Mucosa of rectum (tissue), 2 donors: ENCODE data around the gene HLCS.

Experiments used
- H3K27ac ChIP-seq, 2 donors: one replicate each; pipeline ENCODE4 v1.7.0; 2013; ENCODE audit warnings: inconsistent platforms in 2 of 2, low read depth in 2 of 2, low read length in 2 of 2
- H3K27me3 ChIP-seq, 2 donors: one replicate each; pipeline ENCODE4 v1.7.0; 2013; ENCODE audit warnings: low read length in 2 of 2; ENCODE audit not compliant: control insufficient read depth in 2 of 2, insufficient read depth in 2 of 2
- H3K36me3 ChIP-seq, 2 donors: one replicate each; pipeline ENCODE4 v1.7.0; 2013; ENCODE audit warnings: low read length in 2 of 2; ENCODE audit not compliant: control insufficient read depth in 2 of 2, insufficient read depth in 2 of 2
- H3K4me1 ChIP-seq, 2 donors: one replicate each; pipeline ENCODE4 v1.7.0; 2013; ENCODE audit warnings: low read length in 2 of 2, mild to moderate bottlenecking in 1 of 2; ENCODE audit not compliant: control insufficient read depth in 2 of 2, insufficient read depth in 2 of 2
- H3K4me3 ChIP-seq, 2 donors: one replicate each; pipeline ENCODE4 v1.7.0; 2013; ENCODE audit warnings: low read length in 2 of 2
- H3K9ac ChIP-seq, 2 donors: one replicate each; pipeline ENCODE4 v1.7.0; 2013; ENCODE audit warnings: low read length in 2 of 2, low read depth in 1 of 2, mild to moderate bottlenecking in 1 of 2
- H3K9me3 ChIP-seq, 2 donors: one replicate each; pipeline ENCODE4 v1.7.0; 2013; ENCODE audit warnings: low read length in 2 of 2; ENCODE audit not compliant: control insufficient read depth in 2 of 2
- donor health status: healthy.
- donor health status: Normal muscosa, but diverticular disease.

Gene HLCS

GRCh38 chr21:36850372-36850771, 116.1 kb downstream of the HLCS start:
- Histone ChIP-seq H3K36me3 (no peaks in the 10 kb centered on the region), H3K27me3 (no peaks in the 10 kb centered on the region), H3K9me3 (no peaks in the 10 kb centered on the region), H3K27ac (no peak overlapping the region), H3K4me1 (no peaks in the 10 kb centered on the region), H3K4me3 (no peak overlapping the region), H3K9ac (no peak overlapping the region)

- Histone ChIP-seq H3K27ac (no peak overlapping the region), H3K4me3 (no peak overlapping the region), H3K36me3 (no peaks in the 10 kb centered on the region)
Observed at GRCh38 chr21:36849461-36850105, 116.9 kb downstream of the HLCS start.

GRCh38 chr21:36848730-36849274, 117.7 kb downstream of the HLCS start:
- Histone ChIP-seq H3K4me3 (no peak overlapping the region), H3K9ac (no peak overlapping the region), H3K27ac (no peak overlapping the region), H3K36me3 (no peaks in the 10 kb centered on the region), H3K9me3 (no peaks in the 10 kb centered on the region), H3K4me1 (no peaks in the 10 kb centered on the region), H3K27me3 (no peaks in the 10 kb centered on the region)

More at GRCh38 chr21:36849461-36850105, 116.9 kb downstream of the HLCS start:
- no peaks in the 10 kb centered on the region for H3K27me3 ChIP-seq
- no peaks in the 10 kb centered on the region for H3K9me3 ChIP-seq
- H3K4me1 ChIP-seq, result no peaks in the 10 kb centered on the region
- H3K9ac ChIP-seq, result no peak overlapping the region

- Histone ChIP-seq H3K27ac (no peak overlapping the region), H3K36me3 (no peaks in the 10 kb centered on the region), H3K4me1 (no peaks in the 10 kb centered on the region), H3K4me3 (no peak overlapping the region), H3K9me3 (no peaks in the 10 kb centered on the region), H3K9ac (no peak overlapping the region), H3K27me3 (no peaks in the 10 kb centered on the region)
Observed at GRCh38 chr21:36847189-36847588, 119.3 kb downstream of the HLCS start.

GRCh38 chr21:36846631-36847030, 119.8 kb downstream of the HLCS start:
- no peak overlapping the region for H3K27ac ChIP-seq

GRCh38 chr21:36845790-36846189, 120.7 kb downstream of the HLCS start:
- Histone ChIP-seq H3K36me3 (no peaks in the 10 kb centered on the region), H3K4me3 (no peak overlapping the region), H3K9me3 (no peaks in the 10 kb centered on the region), H3K4me1 (no peaks in the 10 kb centered on the region), H3K9ac (no peak overlapping the region), H3K27me3 (no peaks in the 10 kb centered on the region), H3K27ac (no peak overlapping the region)

More at GRCh38 chr21:36846631-36847030, 119.8 kb downstream of the HLCS start:
- Histone ChIP-seq H3K9ac (no peak overlapping the region), H3K27me3 (no peaks in the 10 kb centered on the region), H3K36me3 (no peaks in the 10 kb centered on the region), H3K4me3 (no peak overlapping the region), H3K9me3 (no peaks in the 10 kb centered on the region), H3K4me1 (no peaks in the 10 kb centered on the region)

- Histone ChIP-seq H3K4me1 (no peaks in the 10 kb centered on the region), H3K4me3 (no peak overlapping the region), H3K9ac (no peak overlapping the region), H3K36me3 (no peaks in the 10 kb centered on the region), H3K9me3 (no peaks in the 10 kb centered on the region), H3K27me3 (no peaks in the 10 kb centered on the region), H3K27ac (no peak overlapping the region)
Observed at GRCh38 chr21:36845070-36845469, 121.4 kb downstream of the HLCS start.

- H3K9ac ChIP-seq, result no peak overlapping the region
- no peaks in the 10 kb centered on the region for H3K9me3 ChIP-seq
- H3K4me3 ChIP-seq, result no peak overlapping the region
- H3K27me3 ChIP-seq, result no peaks in the 10 kb centered on the region
- H3K4me1 ChIP-seq, result no peaks in the 10 kb centered on the region
- no peak overlapping the region for H3K27ac ChIP-seq
- H3K36me3 ChIP-seq, result no peaks in the 10 kb centered on the region
Observed at GRCh38 chr21:36841866-36842265, 124.6 kb downstream of the HLCS start.

- Histone ChIP-seq H3K9ac (no peak overlapping the region), H3K4me3 (no peak overlapping the region), H3K9me3 (no peaks in the 10 kb centered on the region), H3K36me3 (no peaks in the 10 kb centered on the region), H3K27me3 (no peaks in the 10 kb centered on the region), H3K4me1 (peaks cover 5% of the 10 kb centered on the region in 2 donors), H3K27ac (no peak overlapping the region)
Observed at GRCh38 chr21:36839735-36840134, 126.7 kb downstream of the HLCS start.

GRCh38 chr21:36839123-36839522, 127.3 kb downstream of the HLCS start:
- Histone ChIP-seq H3K9me3 (no peaks in the 10 kb centered on the region), H3K36me3 (no peaks in the 10 kb centered on the region), H3K4me1 (peaks cover 6% of the 10 kb centered on the region in 2 donors), H3K9ac (no peak overlapping the region), H3K27ac (no peak overlapping the region), H3K4me3 (no peak overlapping the region), H3K27me3 (no peaks in the 10 kb centered on the region)
